IMR-90 (cell line): ENCODE measurements around the gene DGLUCY. TPM values are rescaled to one million over a fixed set of nuclear protein-coding genes. Genes with fewer than 3 reads are reported as not detected.

Source experiments
- ATAC-seq: fragments of 200-7000 bp; cut with Tn5 transposase; 2 replicates; pipeline ENCODE4 v1.9.1; 2020; ENCODE audit warnings: low read depth, mild to moderate bottlenecking, moderate library complexity
- BruUV-seq: library from RNA; stranded (reverse); fragments of 400-500 nt; replicated peaks from 2 replicates; lab custom pipeline; 2021; lab: Mats Ljungman, UMichigan
- CTCF ChIA-PET: fragments of 300-600 bp; formaldehyde crosslinking; extraction: SDS; loops from one replicate; lab custom pipeline; 2021; ENCODE audit warnings: antibody characterized with exemption; lab: Yijun Ruan, JAX
- POLR2A ChIA-PET: fragments of 300-600 bp; sonication (Branson Sonifier 250); formaldehyde crosslinking; loops from one replicate; lab custom pipeline; 2022; ENCODE audit warnings: antibody characterized with exemption; ENCODE audit not compliant: unreplicated experiment; lab: Charles Lee
- DNase-seq: peaks from one replicate; pipeline ENCODE4 v3.0.0; 2013
- H2AFZ ChIP-seq: replicated peaks from 2 replicates; pipeline ENCODE3; 2013; ENCODE audit warnings: low read length, mild to moderate bottlenecking; ENCODE audit not compliant: poor library complexity
- H2AK5ac ChIP-seq: 2 replicates; pipeline ENCODE4 v1.6.1; 2013; ENCODE audit warnings: low read depth, low read length, inconsistent platforms
- H2AK9ac ChIP-seq: replicated peaks from 2 replicates; pipeline ENCODE3; 2013; ENCODE audit warnings: mild to moderate bottlenecking, low read depth, low read length, moderate library complexity; ENCODE audit not compliant: poor library complexity
- H2BK120ac ChIP-seq: 2 replicates; pipeline ENCODE4 v1.6.1; 2013; ENCODE audit warnings: low read depth, low read length, inconsistent platforms
- H2BK15ac ChIP-seq: 3 replicates; pipeline ENCODE4 v1.6.1; 2013; ENCODE audit warnings: low read depth, low read length, inconsistent platforms
- H2BK20ac ChIP-seq: 2 replicates; pipeline ENCODE4 v1.6.1; 2013; ENCODE audit warnings: low read depth, mild to moderate bottlenecking, inconsistent platforms, low read length, moderate library complexity
- H2BK5ac ChIP-seq: 2 replicates; pipeline ENCODE4 v1.6.1; 2013; ENCODE audit warnings: mild to moderate bottlenecking, low read depth, low read length, inconsistent platforms; ENCODE audit not compliant: poor library complexity, severe bottlenecking
- H3K14ac ChIP-seq: replicated peaks from 2 replicates; pipeline ENCODE4 v1.6.1; 2013; ENCODE audit warnings: low read depth, low read length, inconsistent platforms
- H3K18ac ChIP-seq: 2 replicates; pipeline ENCODE4 v1.6.1; 2013; ENCODE audit warnings: low read depth, low read length, control low read depth
- H3K23ac ChIP-seq: 2 replicates; pipeline ENCODE4 v1.6.1; 2013; ENCODE audit warnings: low read depth, low read length, inconsistent platforms
- H3K27ac ChIP-seq: 2 replicates; pipeline ENCODE4 v1.5.1; 2013; ENCODE audit warnings: mild to moderate bottlenecking, control low read depth, low read length; ENCODE audit not compliant: insufficient read depth
- H3K27me3 ChIP-seq: 2 replicates; pipeline ENCODE4 v1.6.1; 2013; ENCODE audit warnings: low read length; ENCODE audit not compliant: control insufficient read depth, insufficient read depth
- H3K36me3 ChIP-seq: 2 replicates; pipeline ENCODE4 v1.6.1; 2013; ENCODE audit warnings: low read length, mixed read lengths; ENCODE audit not compliant: control insufficient read depth, insufficient read depth
- H3K4ac ChIP-seq: 2 replicates; pipeline ENCODE4 v1.6.1; 2013; ENCODE audit warnings: low read depth, low read length, inconsistent platforms
- H3K4me1 ChIP-seq: 2 replicates; pipeline ENCODE4 v1.6.1; 2013; ENCODE audit warnings: low read length, mixed read lengths; ENCODE audit not compliant: control insufficient read depth, insufficient read depth
- H3K4me2 ChIP-seq: 2 replicates; pipeline ENCODE4 v1.6.1; 2013; ENCODE audit warnings: low read depth, mild to moderate bottlenecking, control low read depth, low read length, moderate library complexity
- H3K4me3 ChIP-seq: 2 replicates; pipeline ENCODE4 v1.5.1; 2013; ENCODE audit warnings: low read depth, mild to moderate bottlenecking, control low read depth, low read length, moderate library complexity; ENCODE audit not compliant: insufficient read depth
- H3K56ac ChIP-seq: 2 replicates; pipeline ENCODE4 v1.6.1; 2013; ENCODE audit warnings: low read length, inconsistent platforms; ENCODE audit not compliant: insufficient read depth; ENCODE audit errors: extremely low read depth
- H3K79me1 ChIP-seq, 2 experiments: 2 replicates each; pipeline ENCODE4 v1.6.1; 2013; ENCODE audit warnings: low read length in 2 of 2, inconsistent platforms in 1 of 2, low read depth in 1 of 2
- H3K9ac ChIP-seq: 2 replicates; pipeline ENCODE4 v1.6.1; 2013; ENCODE audit warnings: low read depth, low read length, control low read depth
- H3K9me1 ChIP-seq: 2 replicates; pipeline ENCODE4 v1.6.1; 2013; ENCODE audit warnings: low read length, inconsistent platforms; ENCODE audit not compliant: insufficient read depth
- H3K9me3 ChIP-seq: 2 replicates; pipeline ENCODE4 v1.6.1; 2013; ENCODE audit warnings: low read length; ENCODE audit not compliant: control insufficient read depth, insufficient read depth
- H4K20me1 ChIP-seq: 2 replicates; pipeline ENCODE4 v1.6.1; 2013; ENCODE audit warnings: low read length, inconsistent platforms; ENCODE audit not compliant: insufficient read depth
- H4K5ac ChIP-seq: 2 replicates; pipeline ENCODE4 v1.6.1; 2013; ENCODE audit warnings: mild to moderate bottlenecking, low read depth, low read length, control low read depth
- H4K8ac ChIP-seq, 2 experiments: 2 replicates each; pipeline ENCODE4 v1.6.1; 2013; ENCODE audit warnings: low read depth in 2 of 2, low read length in 2 of 2, control low read depth in 1 of 2, inconsistent platforms in 1 of 2
- H4K91ac ChIP-seq: 2 replicates; pipeline ENCODE4 v1.6.1; 2013; ENCODE audit warnings: low read depth, low read length, inconsistent platforms; ENCODE audit not compliant: insufficient read depth
- BHLHE40 ChIP-seq: fragments of 150-350 bp; IDR thresholded peaks from 2 replicates; pipeline ENCODE4 v1.6.1; 2016; ENCODE audit warnings: mild to moderate bottlenecking, low read depth, low read length
- CEBPB ChIP-seq: IDR thresholded peaks from 2 replicates; pipeline ENCODE4 v1.6.1; 2012; ENCODE audit warnings: low read depth, low read length, improper control_type of control experiment
- CHD1 ChIP-seq: IDR thresholded peaks from 2 replicates; pipeline ENCODE4 v1.6.1; 2012; ENCODE audit warnings: low read depth, low read length, improper control_type of control experiment
- CTCF ChIP-seq: conservative IDR thresholded peaks from 2 replicates; pipeline ENCODE4 v1.5.1; 2012; ENCODE audit warnings: mild to moderate bottlenecking, low read depth, low read length, improper control_type of control experiment
- ELK1 ChIP-seq: fragments of 150-350 bp; IDR thresholded peaks from 2 replicates; pipeline ENCODE4 v1.6.1; 2016; ENCODE audit warnings: low read depth, mild to moderate bottlenecking, low read length, moderate library complexity, borderline replicate concordance
- FOS ChIP-seq: fragments of 150-350 bp; IDR thresholded peaks from 2 replicates; pipeline ENCODE4 v1.6.1; 2016; ENCODE audit warnings: low read depth, low read length
- MAFK ChIP-seq: IDR thresholded peaks from 2 replicates; pipeline ENCODE4 v1.6.1; 2012; ENCODE audit warnings: low read depth, low read length, improper control_type of control experiment
- MAZ ChIP-seq: IDR thresholded peaks from 2 replicates; pipeline ENCODE4 v1.6.1; 2012; ENCODE audit warnings: low read depth, mild to moderate bottlenecking, low read length, improper control_type of control experiment, moderate library complexity, borderline replicate concordance
- MXI1 ChIP-seq: IDR thresholded peaks from 2 replicates; pipeline ENCODE4 v1.6.1; 2012; ENCODE audit warnings: low read depth, mild to moderate bottlenecking, low read length, moderate library complexity, borderline replicate concordance
- NFE2L2 ChIP-seq: fragments of 150-350 bp; IDR thresholded peaks from 2 replicates; pipeline ENCODE4 v1.6.1; 2016; ENCODE audit warnings: low read depth, mild to moderate bottlenecking, low read length
- POLR2A ChIP-seq: IDR thresholded peaks from 2 replicates; pipeline ENCODE4 v1.6.1; 2012; ENCODE audit warnings: mild to moderate bottlenecking, low read depth, low read length
- RAD21 ChIP-seq: IDR thresholded peaks from 2 replicates; pipeline ENCODE4 v1.6.1; 2012; ENCODE audit warnings: low read length, improper control_type of control experiment
- RCOR1 ChIP-seq: IDR thresholded peaks from 2 replicates; pipeline ENCODE4 v1.6.1; 2012; ENCODE audit warnings: mild to moderate bottlenecking, low read length, improper control_type of control experiment; ENCODE audit not compliant: insufficient replicate concordance
- RFX5 ChIP-seq: IDR thresholded peaks from 2 replicates; pipeline ENCODE4 v1.8.0; 2012; ENCODE audit warnings: low read depth, mild to moderate bottlenecking, low read length, moderate library complexity
- SMC3 ChIP-seq: fragments of 150-350 bp; IDR thresholded peaks from 2 replicates; pipeline ENCODE4 v1.6.1; 2016; ENCODE audit warnings: low read depth, mild to moderate bottlenecking, antibody characterized with exemption, low read length, moderate library complexity
- WGBS, 2 experiments: methylation state at CpG; one replicate each; pipeline versions ENCODE4 v1.1.5 to v1.1.7; 2013; ENCODE audit warnings: missing lambda C conversion rate in 2 of 2; ENCODE audit not compliant: insufficient read length in 1 of 2; ENCODE audit errors: extremely low coverage in 2 of 2; 5-methylcytosine and 5-hydroxymethylcytosine counted together
- dilution Hi-C: fragments of 300-500 bp; cut with HindIII; formaldehyde crosslinking; loops from one replicate; pipeline ENCODE4 v1.14.3; 2018; ENCODE audit warnings: low sequenced_read_pairs; ENCODE audit not compliant: unreplicated experiment
- in situ Hi-C: fragments of 300-500 bp; cut with MboI; formaldehyde crosslinking; loops from 3 replicates; pipeline ENCODE4 v1.14.3; 2019; ENCODE audit warnings: low sequenced_read_pairs, inconsistent platforms, mixed read lengths
- intact Hi-C: fragments of 100-400 bp; cut with micrococcal nuclease; formaldehyde crosslinking; loops from 2 replicates; pipeline ENCODE4 v1.10.0; 2022
- polyA plus RNA-seq, 3 experiments: library from polyadenylated mRNA; depleted of rRNA; stranded (reverse); fragments of >200 nt; gene quantifications; 2 replicates each; pipeline ENCODE4 v1.2.3, GENCODE V29; 2012; ENCODE audit warnings: low replicate concordance in 1 of 3
- total RNA-seq: library from RNA; depleted of rRNA; stranded (reverse); fragments of >200 nt; gene quantifications from 2 replicates; pipeline ENCODE4 v1.2.3, GENCODE V29; 2012
- TF ChIP-seq, protein P1 (sequence below): fragments of 150-350 bp; IDR thresholded peaks from 2 replicates; pipeline ENCODE4 v1.6.1; 2017; ENCODE audit warnings: mild to moderate bottlenecking, antibody characterized with exemption, low read length, low read depth

DGLUCY gene
- total and polyA plus RNA-seq, 2 of the 4 experiments (the other 2 are of a cell fraction), result 8.5 to 13.3 TPM

DNA sequence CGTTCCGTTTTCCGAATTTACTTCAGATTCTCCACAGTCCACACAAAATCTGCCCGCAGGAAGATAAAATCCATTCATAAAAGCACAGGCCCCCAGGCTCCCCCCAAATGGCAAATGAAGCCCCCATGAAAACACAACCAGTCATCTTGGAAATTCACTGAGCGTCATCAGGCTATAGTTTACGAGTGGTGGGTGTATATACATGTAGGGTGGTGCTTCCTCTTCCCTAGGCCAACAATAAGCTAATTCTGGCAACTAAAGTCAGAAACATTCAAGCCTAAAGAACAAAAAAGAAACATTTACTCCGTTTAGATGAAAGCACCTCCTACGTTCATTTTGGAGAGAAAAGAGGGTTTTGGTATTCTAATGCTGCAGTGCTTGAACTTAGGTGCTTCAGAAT, 124.8 kb downstream of the DGLUCY start:
- Histone ChIP-seq H3K23ac (no peak overlapping the region), H3K79me1 (0 out of 4 replicates have a peak, but pooled peaks cover 0 to 5% of the 10 kb centered on the region in 2 experiments), H2BK120ac (no peak overlapping the region), H3K9me1 (peaks cover 9% of the 10 kb centered on the region), H3K9ac (no peak overlapping the region), H3K4ac (no peak overlapping the region), H3K36me3 (no peaks in the 10 kb centered on the region), H3K4me2 (no peak overlapping the region), H2BK15ac (no peak overlapping the region), H2BK20ac (no peak overlapping the region), H3K14ac (no peak overlapping the region), H3K27me3 (no peaks in the 10 kb centered on the region), H3K27ac (no peak overlapping the region), H3K9me3 (no peaks in the 10 kb centered on the region), H2AK9ac (no peak overlapping the region), H3K18ac (no peak overlapping the region), H3K4me3 (no peak overlapping the region), H2AFZ (no peak overlapping the region), H4K91ac (no peak overlapping the region), H4K8ac (no peak overlapping the region), H3K56ac (no peak overlapping the region), H3K4me1 (peaks cover 6% of the 10 kb centered on the region), H2AK5ac (no peak overlapping the region), H4K5ac (no peak overlapping the region), H4K20me1 (no peaks in the 10 kb centered on the region), H2BK5ac (no peak overlapping the region)
- ATAC-seq (no peak), DNase-seq (no peak)
- intact Hi-C loops (no loop called here), in situ Hi-C loops (no loop called here), dilution Hi-C loops (no loop called here)
- no CpG with 5 or more reads among the region's 8 CpGs for WGBS, 2 experiments
- ChIA-PET CTCF (interaction anchor here (0.6 kb wide), 1 partner anchor 65 kb away, joined by 3 read pairs; no protein-coding TSS in a partner anchor), POLR2A (no interaction called here)
- no peak for TF ChIP-seq RFX5
- no peak for TF ChIP-seq POLR2A
- no peak for TF ChIP-seq MAFK
- TF ChIP-seq CEBPB, result no peak
- TF ChIP-seq, protein P1, sequence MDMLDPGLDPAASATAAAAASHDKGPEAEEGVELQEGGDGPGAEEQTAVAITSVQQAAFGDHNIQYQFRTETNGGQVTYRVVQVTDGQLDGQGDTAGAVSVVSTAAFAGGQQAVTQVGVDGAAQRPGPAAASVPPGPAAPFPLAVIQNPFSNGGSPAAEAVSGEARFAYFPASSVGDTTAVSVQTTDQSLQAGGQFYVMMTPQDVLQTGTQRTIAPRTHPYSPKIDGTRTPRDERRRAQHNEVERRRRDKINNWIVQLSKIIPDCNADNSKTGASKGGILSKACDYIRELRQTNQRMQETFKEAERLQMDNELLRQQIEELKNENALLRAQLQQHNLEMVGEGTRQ, result no peak
- TF ChIP-seq RCOR1, result no peak
- no peak for TF ChIP-seq MXI1
- TF ChIP-seq BHLHE40, result no peak
- no peak for TF ChIP-seq SMC3
- TF ChIP-seq FOS, result no peak
- TF ChIP-seq MAZ, result no peak
- TF ChIP-seq CHD1, result no peak
- TF ChIP-seq ELK1, result no peak
- TF ChIP-seq RAD21, result no peak
- no peak for TF ChIP-seq NFE2L2
- no peak for TF ChIP-seq CTCF
- no TSS peak for BruUV-seq
